GM12864 (cell line): ENCODE measurements around the gene SBSN.

Experiments used
- DNase-seq: peaks from one replicate; pipeline ENCODE4 v3.0.0-alpha.2; 2011; ENCODE audit warnings: low read depth
- H3K4me3 ChIP-seq: 2 replicates; pipeline ENCODE4 v1.5.1; 2011; ENCODE audit warnings: mild to moderate bottlenecking, low read depth, low read length, control low read depth
- TF ChIP-seq, protein P1 (sequence below): IDR thresholded peaks from 2 replicates; pipeline ENCODE4 v1.5.1; 2011; ENCODE audit warnings: low read depth, mild to moderate bottlenecking, moderate library complexity, low read length, control low read depth, inconsistent platforms; ENCODE audit errors: missing control alignments

SBSN gene, protein sequence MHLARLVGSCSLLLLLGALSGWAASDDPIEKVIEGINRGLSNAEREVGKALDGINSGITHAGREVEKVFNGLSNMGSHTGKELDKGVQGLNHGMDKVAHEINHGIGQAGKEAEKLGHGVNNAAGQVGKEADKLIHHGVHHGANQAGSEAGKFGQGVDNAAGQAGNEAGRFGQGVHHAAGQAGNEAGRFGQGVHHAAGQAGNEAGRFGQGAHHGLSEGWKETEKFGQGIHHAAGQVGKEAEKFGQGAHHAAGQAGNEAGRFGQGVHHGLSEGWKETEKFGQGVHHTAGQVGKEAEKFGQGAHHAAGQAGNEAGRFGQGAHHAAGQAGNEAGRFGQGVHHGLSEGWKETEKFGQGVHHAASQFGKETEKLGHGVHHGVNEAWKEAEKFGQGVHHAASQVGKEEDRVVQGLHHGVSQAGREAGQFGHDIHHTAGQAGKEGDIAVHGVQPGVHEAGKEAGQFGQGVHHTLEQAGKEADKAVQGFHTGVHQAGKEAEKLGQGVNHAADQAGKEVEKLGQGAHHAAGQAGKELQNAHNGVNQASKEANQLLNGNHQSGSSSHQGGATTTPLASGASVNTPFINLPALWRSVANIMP

DNA sequence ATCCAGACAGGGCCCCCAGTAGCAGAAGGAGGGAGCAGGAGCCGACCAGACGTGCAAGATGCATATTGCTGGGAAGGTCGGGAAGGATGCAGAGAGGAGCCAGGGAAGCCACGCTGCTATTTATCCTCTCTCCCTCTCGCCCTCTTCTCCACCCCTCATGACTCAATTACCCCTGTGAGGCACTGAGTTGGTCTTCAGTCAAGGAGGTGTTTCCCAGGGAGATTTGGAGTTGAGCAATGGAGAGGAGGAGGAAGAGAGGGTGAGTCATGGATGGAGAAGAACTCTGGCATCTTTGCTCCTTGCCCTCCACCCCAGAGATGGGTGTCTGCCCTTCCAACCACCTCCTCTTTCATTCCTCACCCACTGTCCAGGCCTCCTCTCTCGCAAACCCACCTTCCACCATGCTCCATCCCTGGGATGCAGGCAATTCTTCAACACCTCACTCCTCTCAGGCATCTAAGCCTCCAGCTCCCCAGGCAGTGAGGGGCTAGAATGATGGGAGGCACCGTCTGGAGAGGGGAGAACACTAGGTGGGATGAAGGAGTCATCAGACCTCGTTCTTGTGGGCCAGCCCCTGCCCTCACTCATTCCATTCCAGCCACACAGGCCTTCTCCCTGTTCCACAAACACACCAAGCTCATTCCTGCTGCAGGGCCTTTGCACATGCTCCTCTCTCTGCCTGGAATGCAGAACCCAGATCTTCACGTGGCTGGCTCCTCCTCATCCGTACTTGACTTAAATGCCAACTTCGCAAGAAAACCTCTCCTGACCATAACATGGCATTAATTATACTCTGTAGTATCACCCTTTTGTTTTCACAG, at the start of gene SBSN:
Gene SBSN, minus strand, starts transcription at position 94 of the 821 bp plus-strand sequence. Its CDS starts 30 bp downstream, at position 64.
- TF ChIP-seq, protein P1, sequence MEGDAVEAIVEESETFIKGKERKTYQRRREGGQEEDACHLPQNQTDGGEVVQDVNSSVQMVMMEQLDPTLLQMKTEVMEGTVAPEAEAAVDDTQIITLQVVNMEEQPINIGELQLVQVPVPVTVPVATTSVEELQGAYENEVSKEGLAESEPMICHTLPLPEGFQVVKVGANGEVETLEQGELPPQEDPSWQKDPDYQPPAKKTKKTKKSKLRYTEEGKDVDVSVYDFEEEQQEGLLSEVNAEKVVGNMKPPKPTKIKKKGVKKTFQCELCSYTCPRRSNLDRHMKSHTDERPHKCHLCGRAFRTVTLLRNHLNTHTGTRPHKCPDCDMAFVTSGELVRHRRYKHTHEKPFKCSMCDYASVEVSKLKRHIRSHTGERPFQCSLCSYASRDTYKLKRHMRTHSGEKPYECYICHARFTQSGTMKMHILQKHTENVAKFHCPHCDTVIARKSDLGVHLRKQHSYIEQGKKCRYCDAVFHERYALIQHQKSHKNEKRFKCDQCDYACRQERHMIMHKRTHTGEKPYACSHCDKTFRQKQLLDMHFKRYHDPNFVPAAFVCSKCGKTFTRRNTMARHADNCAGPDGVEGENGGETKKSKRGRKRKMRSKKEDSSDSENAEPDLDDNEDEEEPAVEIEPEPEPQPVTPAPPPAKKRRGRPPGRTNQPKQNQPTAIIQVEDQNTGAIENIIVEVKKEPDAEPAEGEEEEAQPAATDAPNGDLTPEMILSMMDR: no peak
- DNase-seq: no peak
- no peak within 1 kb of the TSS for H3K4me3 ChIP-seq

DNA sequence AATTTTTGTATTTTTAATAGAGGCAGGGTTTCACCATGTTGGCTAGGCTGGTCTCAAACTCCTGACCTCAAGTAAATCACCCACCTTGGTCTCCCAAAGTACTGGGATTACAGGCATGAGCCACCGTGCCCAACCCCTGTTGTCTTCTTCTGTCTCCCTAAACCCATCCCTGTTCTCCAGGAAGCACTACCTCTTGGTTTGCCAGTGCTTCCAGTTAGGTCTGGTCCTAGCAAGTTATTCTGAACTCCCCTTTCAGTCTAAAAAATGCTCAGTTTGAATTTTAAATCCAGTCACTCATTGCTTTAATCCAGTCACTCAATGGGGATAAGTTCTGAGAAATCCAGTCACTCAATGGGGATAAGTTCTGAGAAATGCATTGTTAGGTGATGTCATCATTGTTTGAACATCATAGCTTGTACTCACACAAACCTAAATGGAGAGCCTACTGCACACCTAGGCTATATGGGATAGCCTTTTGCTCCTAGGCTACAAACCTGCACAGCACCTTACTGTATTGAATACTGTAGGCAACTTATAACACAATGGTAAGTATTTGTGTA, 43.4 kb upstream of the SBSN start:
- DNase-seq: no peak
- no peak overlapping the region for H3K4me3 ChIP-seq
- TF ChIP-seq, protein P1: no peak

DNA sequence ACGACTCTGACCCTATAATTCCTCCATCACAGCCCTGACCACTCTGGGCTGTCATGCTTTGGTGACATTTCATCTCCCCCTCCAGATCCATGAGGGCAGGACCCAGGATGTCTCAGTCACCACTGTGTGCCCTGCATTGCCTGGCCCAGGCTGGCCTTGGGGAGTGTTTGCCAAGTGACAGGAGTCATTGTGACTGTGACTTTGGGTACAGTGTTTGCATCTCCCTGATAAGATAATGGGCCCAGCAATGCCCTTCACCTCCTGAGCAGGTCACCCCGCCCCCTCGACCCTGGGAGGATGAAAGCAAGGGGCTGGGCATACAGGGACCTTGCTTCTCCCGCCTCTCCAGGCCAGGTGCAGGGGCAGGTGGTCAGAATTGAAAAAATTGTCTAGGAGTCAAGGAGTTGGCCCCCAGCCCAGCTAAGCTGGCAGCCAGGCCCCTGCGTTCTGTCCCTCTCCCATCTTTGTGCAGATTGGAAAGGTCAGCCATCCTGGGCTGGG, 41.2 kb upstream of the SBSN start:
- H3K4me3 ChIP-seq: no peak overlapping the region
- TF ChIP-seq, protein P1: no peak
- DNase-seq: no peak

DNA sequence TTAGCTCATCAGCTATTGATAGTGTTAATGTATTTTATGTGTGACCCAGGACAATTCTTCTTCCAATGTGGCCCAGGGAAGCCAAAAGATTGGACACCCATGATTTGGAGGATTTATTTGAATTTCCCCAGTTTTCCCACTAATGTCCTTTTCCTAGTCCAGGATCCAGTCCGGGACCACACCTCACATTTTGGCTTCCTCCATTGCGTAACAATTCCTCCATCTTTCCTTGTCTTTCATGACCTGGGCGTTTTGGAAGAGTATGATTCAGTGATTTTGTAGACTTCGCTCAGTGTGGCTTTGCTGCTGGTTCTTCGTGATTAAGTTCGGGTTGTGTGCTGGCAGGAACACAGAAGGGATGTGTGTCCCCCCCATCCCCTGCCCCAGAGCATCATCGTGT, 38.6 kb upstream of the SBSN start:
- TF ChIP-seq, protein P1: no peak
- no peak for DNase-seq
- H3K4me3 ChIP-seq: no peak overlapping the region

DNA sequence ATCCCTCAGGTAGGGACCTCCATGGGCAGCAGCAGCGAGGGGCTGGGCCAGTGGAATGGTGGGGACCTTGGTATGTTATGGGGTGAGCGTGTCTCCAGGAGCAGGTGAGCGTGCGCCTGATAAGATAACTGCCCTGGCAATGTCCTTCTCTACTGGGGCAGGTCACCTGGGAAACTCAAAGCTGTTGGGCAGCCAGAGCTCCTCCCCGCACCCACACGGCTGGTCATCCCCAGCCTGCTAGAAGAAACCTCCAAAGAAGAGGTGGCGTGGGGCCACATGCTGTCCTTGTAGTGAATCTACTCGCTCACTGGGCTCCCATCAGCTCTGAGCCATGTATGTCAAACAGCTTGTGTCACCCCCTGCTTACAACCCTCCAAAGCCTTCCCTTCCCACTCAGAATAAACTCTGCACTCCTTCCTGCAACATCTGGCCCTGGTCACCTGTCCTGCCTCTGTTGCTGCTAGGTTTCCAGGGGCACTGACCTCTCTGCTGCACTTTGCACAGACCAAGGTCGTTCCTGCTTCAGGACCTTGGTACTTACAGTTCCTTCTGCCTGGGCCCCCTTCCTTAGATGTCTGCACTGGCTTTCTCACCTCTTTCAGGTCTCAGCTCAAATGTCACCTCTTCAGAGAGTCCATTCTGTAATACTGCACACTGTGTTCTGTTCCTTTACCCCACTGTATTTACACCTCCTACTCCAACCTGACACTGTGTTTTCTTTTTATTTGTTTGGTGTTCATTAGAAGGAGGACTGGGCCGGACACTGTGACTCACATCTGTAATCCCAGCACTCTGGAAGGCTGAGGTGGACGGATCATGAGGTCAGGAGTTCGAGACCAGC, 37.1 kb upstream of the SBSN start:
- TF ChIP-seq, protein P1: no peak
- no peak for DNase-seq

More for the DNA sequence above, 37.1 kb upstream of the SBSN start:
- no peak overlapping the region for H3K4me3 ChIP-seq
